Posterior vena cava (tissue), 2 donors: ENCODE data around the gene ACTR8. TPM values are rescaled to one million over a fixed set of nuclear protein-coding genes. Genes with fewer than 3 reads are reported as not detected.

Experiments used
- DNase-seq: peaks from one replicate; pipeline ENCODE4 v3.0.0-alpha.2; 2020; ENCODE audit warnings: low spot score
- intact Hi-C, 2 donors: fragments of 100-400 bp; cut with DNase I; formaldehyde crosslinking; loops; one replicate each; pipeline versions ENCODE4 v1.14.1 to v1.14.2; 2022 to 2023
- total RNA-seq, 2 donors: library from RNA; stranded (reverse); fragmentation: NEBNext Ultra II Directional; extraction: Animal tissue kit (Norgen Biotek cat#: 25700); gene quantifications; one replicate each; pipeline ENCODE4 v1.2.1, GENCODE V29; 2021
- donor health status: DM: yes; HTN: yes; CAD: no.
- donor health status: DM: yes; HTN: yes; CAD: no.

The ACTR8 gene
- total RNA-seq, 2 donors from 2014 or later = 20.9 to 22.0 TPM

GRCh38 chr3:53820756-53821580 is 61.0 kb downstream of the ACTR8 start:
- peak; percentile 43 for DNase-seq
- intact Hi-C loops = no loop called here

- intact Hi-C loops = no loop called here
- DNase-seq = peak; percentile 31
Measured at GRCh38 chr3:53820084-53820483, 61.9 kb downstream of the ACTR8 start.

- DNase-seq = peak; percentile 52
- intact Hi-C loops = no loop called here
Measured at GRCh38 chr3:53819163-53819868, 62.6 kb downstream of the ACTR8 start.

- DNase-seq = peak; percentile 51
- intact Hi-C loops = no loop called here
Measured at GRCh38 chr3:53818221-53819162, 63.5 kb downstream of the ACTR8 start.

GRCh38 chr3:53817809-53818208 is 64.1 kb downstream of the ACTR8 start:
- DNase-seq = peak; percentile 60

GRCh38 chr3:53817211-53817610 is 64.7 kb downstream of the ACTR8 start:
- intact Hi-C loops = no loop called here
- DNase-seq = peak; percentile 35

More at GRCh38 chr3:53817809-53818208, 64.1 kb downstream of the ACTR8 start:
- intact Hi-C loops = no loop called here

Other genes starting within 250 kb of the ACTR8 start
- 1 to 10 TPM; 2.0 to 3.7 TPM for gene CHDH, start 35.7 kb downstream of the ACTR8 start, total RNA-seq
- gene IL17RB, start 35.6 kb downstream of the ACTR8 start, total RNA-seq = under 1 TPM; 0.33 to 0.46 TPM
- 10 to 100 TPM; 45.0 to 46.8 TPM for gene SELENOK, start 9.7 kb upstream of the ACTR8 start, total RNA-seq
- 1 to 10 TPM; 2.0 to 4.0 TPM for gene CACNA2D3, start 240.4 kb upstream of the ACTR8 start, total RNA-seq